GM23248 (cell line): Measurements from ENCODE around the gene BCORL1. TPM values are rescaled to one million over a fixed set of nuclear protein-coding genes. Genes with fewer than 3 reads are reported as not detected.

Source experiments
- DNase-seq: peaks from one replicate; pipeline ENCODE4 v3.0.0-alpha.2; 2015
- H2AFZ ChIP-seq: fragments of 200-600 bp; sonication (generic); 2 replicates; pipeline ENCODE4 v1.6.1; 2016; ENCODE audit warnings: antibody characterized with exemption
- H3F3A ChIP-seq: fragments of 200-600 bp; sonication (generic); 2 replicates; pipeline ENCODE4 v1.6.1; 2016; ENCODE audit warnings: mild to moderate bottlenecking, antibody characterized with exemption, mixed run types; ENCODE audit not compliant: insufficient read depth
- H3K27ac ChIP-seq: fragments of 200-600 bp; sonication (generic); 2 replicates; pipeline ENCODE4 v1.5.1; 2016; ENCODE audit warnings: mild to moderate bottlenecking
- H3K27me3 ChIP-seq: fragments of 200-600 bp; sonication (generic); replicated peaks from 2 replicates; pipeline ENCODE4 v1.6.1; 2016; ENCODE audit warnings: mild to moderate bottlenecking; ENCODE audit not compliant: insufficient read depth
- H3K36me3 ChIP-seq: fragments of 200-600 bp; sonication (generic); 2 replicates; pipeline ENCODE4 v1.6.1; 2016; ENCODE audit warnings: low read depth, mild to moderate bottlenecking
- H3K4me1 ChIP-seq: fragments of 200-600 bp; sonication (generic); 2 replicates; pipeline ENCODE4 v1.6.1; 2016; ENCODE audit warnings: mild to moderate bottlenecking; ENCODE audit not compliant: insufficient read depth
- H3K4me2 ChIP-seq: fragments of 200-600 bp; sonication (generic); one replicate; pipeline ENCODE4 v1.6.1; 2016; ENCODE audit warnings: mild to moderate bottlenecking; ENCODE audit not compliant: unreplicated experiment
- H3K4me3 ChIP-seq: fragments of 200-600 bp; sonication (generic); 2 replicates; pipeline ENCODE4 v1.5.1; 2016; ENCODE audit warnings: mild to moderate bottlenecking
- H3K79me2 ChIP-seq: fragments of 200-600 bp; sonication (generic); 2 replicates; pipeline ENCODE4 v1.6.1; 2016; ENCODE audit warnings: mild to moderate bottlenecking; ENCODE audit not compliant: insufficient read depth
- H3K9ac ChIP-seq: fragments of 200-600 bp; sonication (generic); 2 replicates; pipeline ENCODE4 v1.6.1; 2016; ENCODE audit warnings: mild to moderate bottlenecking
- H3K9me2 ChIP-seq: fragments of 200-600 bp; sonication (generic); 2 replicates; pipeline ENCODE4 v1.6.1; 2016; ENCODE audit warnings: mixed run types, mild to moderate bottlenecking, moderate library complexity; ENCODE audit not compliant: insufficient read depth
- H3K9me3 ChIP-seq: fragments of 200-600 bp; sonication (generic); one replicate; pipeline ENCODE4 v1.6.1; 2017; ENCODE audit warnings: low read depth
- H4K20me1 ChIP-seq: fragments of 200-600 bp; sonication (generic); 2 replicates; pipeline ENCODE4 v1.6.0; 2016; ENCODE audit not compliant: insufficient read depth
- EZH2 ChIP-seq: fragments of 200-600 bp; sonication (generic); IDR thresholded peaks from 2 replicates; pipeline ENCODE4 v1.6.1; 2018; ENCODE audit warnings: antibody characterized with exemption, mild to moderate bottlenecking; ENCODE audit not compliant: insufficient read depth, poor library complexity, severe bottlenecking
- EZH2phosphoT487 ChIP-seq: fragments of 200-600 bp; sonication (generic); IDR thresholded peaks from 2 replicates; pipeline ENCODE4 v1.6.1; 2018; ENCODE audit warnings: antibody characterized with exemption, moderate library complexity, mild to moderate bottlenecking, low read depth; ENCODE audit not compliant: insufficient read depth
- WGBS, 2 experiments: methylation state at CpG; one replicate each; pipeline ENCODE4 v1.1.6; 2015 to 2017; ENCODE audit warnings: low lambda C conversion rate in 2 of 2, low coverage in 1 of 2; ENCODE audit errors: missing lambda C conversion rate in 2 of 2; 5-methylcytosine and 5-hydroxymethylcytosine counted together
- in situ Hi-C: fragments of 300-500 bp; cut with MboI; formaldehyde crosslinking; loops from 2 replicates; pipeline ENCODE4 v1.15.0; 2020
- polyA plus RNA-seq: library from polyadenylated mRNA; unstranded; fragments of >200 nt; fragmentation: Nextera tagmentation; extraction: Ambion mirVana; gene quantifications from 2 replicates; pipeline ENCODE4 v1.2.1, GENCODE V29; 2016
- total RNA-seq: library from RNA; depleted of rRNA; stranded (reverse); fragments of >200 nt; shearing (Covaris generic); gene quantifications from 2 replicates; pipeline ENCODE4 v1.2.3, GENCODE V29; 2014

Gene BCORL1
- total and polyA plus RNA-seq, 2 experiments from 2014 or later: 1.7 to 4.4 TPM

GRCh38 chrX:130005089-130005807 lies 22.8 kb downstream of the BCORL1 start:
- DNase-seq: no peak
- Histone ChIP-seq H3K9me3 (no peaks in the 10 kb centered on the region), H3F3A (no peaks in the 10 kb centered on the region), H3K4me2 (no peak overlapping the region), H3K4me3 (no peak overlapping the region), H2AFZ (no peak overlapping the region), H3K9ac (no peak overlapping the region), H3K79me2 (no peaks in the 10 kb centered on the region), H3K27ac (no peak overlapping the region), H4K20me1 (no peaks in the 10 kb centered on the region), H3K4me1 (no peaks in the 10 kb centered on the region), H3K36me3 (no peaks in the 10 kb centered on the region), H3K9me2 (no peaks in the 10 kb centered on the region), H3K27me3 (no peaks in the 10 kb centered on the region)
- in situ Hi-C loops: no loop called here
- WGBS, 2 experiments: 98 to 99% methylated on average over 10 to 13 of the region's 13 CpGs
- TF ChIP-seq EZH2: no peak
- TF ChIP-seq EZH2phosphoT487: no peak

- TF ChIP-seq EZH2 (no peak), EZH2phosphoT487 (no peak)
- H3K4me3 ChIP-seq: no peak overlapping the region
- no peaks in the 10 kb centered on the region for H3K27me3 ChIP-seq
- H3K4me2 ChIP-seq: no peak overlapping the region
- DNase-seq: no peak
- H3K9me3 ChIP-seq: no peaks in the 10 kb centered on the region
- H3K36me3 ChIP-seq: no peaks in the 10 kb centered on the region
- H3K79me2 ChIP-seq: no peaks in the 10 kb centered on the region
- no peak overlapping the region for H2AFZ ChIP-seq
- H3F3A ChIP-seq: no peaks in the 10 kb centered on the region
- no peaks in the 10 kb centered on the region for H3K4me1 ChIP-seq
- H4K20me1 ChIP-seq: no peaks in the 10 kb centered on the region
- no peak overlapping the region for H3K27ac ChIP-seq
- 71 to 91% methylated on average over 7 to 10 of the region's 10 CpGs for WGBS, 2 experiments
- H3K9ac ChIP-seq: no peak overlapping the region
- H3K9me2 ChIP-seq: no peaks in the 10 kb centered on the region
- in situ Hi-C loops: no loop called here
Observed at GRCh38 chrX:130009658-130010223, 27.3 kb downstream of the BCORL1 start.

GRCh38 chrX:130012683-130013082 lies 30.2 kb downstream of the BCORL1 start:
- Histone ChIP-seq H3K4me1 (no peaks in the 10 kb centered on the region), H3F3A (no peaks in the 10 kb centered on the region), H3K27me3 (no peaks in the 10 kb centered on the region), H3K79me2 (no peaks in the 10 kb centered on the region), H3K36me3 (no peaks in the 10 kb centered on the region), H3K4me2 (no peak overlapping the region), H4K20me1 (no peaks in the 10 kb centered on the region), H3K9ac (no peak overlapping the region), H3K27ac (no peak overlapping the region), H3K9me2 (no peaks in the 10 kb centered on the region), H2AFZ (no peak overlapping the region), H3K4me3 (no peak overlapping the region), H3K9me3 (no peaks in the 10 kb centered on the region)
- 69 to 88% methylated on average over 7 to 8 of the region's 10 CpGs for WGBS, 2 experiments
- in situ Hi-C loops: no loop called here
- DNase-seq: no peak
- TF ChIP-seq EZH2phosphoT487 (no peak), EZH2 (no peak)

GRCh38 chrX:130013661-130014060 lies 31.2 kb downstream of the BCORL1 start:
- 89 to 100% methylated on average over 1 to 14 of the region's 14 CpGs for WGBS, 2 experiments
- in situ Hi-C loops: no loop called here
- Histone ChIP-seq H3K4me1 (no peaks in the 10 kb centered on the region), H3K9me2 (no peaks in the 10 kb centered on the region), H3K27ac (no peak overlapping the region), H3K36me3 (no peaks in the 10 kb centered on the region), H3K27me3 (no peaks in the 10 kb centered on the region), H3K9ac (no peak overlapping the region), H3K4me2 (no peak overlapping the region), H3K9me3 (no peaks in the 10 kb centered on the region), H3K79me2 (no peaks in the 10 kb centered on the region), H4K20me1 (no peaks in the 10 kb centered on the region), H3K4me3 (no peak overlapping the region), H3F3A (no peaks in the 10 kb centered on the region), H2AFZ (no peak overlapping the region)
- TF ChIP-seq EZH2 (no peak), EZH2phosphoT487 (no peak)
- no peak for DNase-seq
